GM19324 (cell line): ENCODE results near the gene ALG13.
"Not testable (repeated sequence)": the region's sequence is repeated elsewhere in the genome, so short reads cannot be mapped to it uniquely, and the experiment has no call there.

Experiments used
- ATAC-seq: cut with Tn5 transposase; IDR thresholded peaks from one replicate; pipeline ENCODE4 v1.9.1; 2021; ENCODE audit warnings: mild to moderate bottlenecking, moderate library complexity; ENCODE audit not compliant: unreplicated experiment, low FRiP score

ALG13 gene

DNA sequence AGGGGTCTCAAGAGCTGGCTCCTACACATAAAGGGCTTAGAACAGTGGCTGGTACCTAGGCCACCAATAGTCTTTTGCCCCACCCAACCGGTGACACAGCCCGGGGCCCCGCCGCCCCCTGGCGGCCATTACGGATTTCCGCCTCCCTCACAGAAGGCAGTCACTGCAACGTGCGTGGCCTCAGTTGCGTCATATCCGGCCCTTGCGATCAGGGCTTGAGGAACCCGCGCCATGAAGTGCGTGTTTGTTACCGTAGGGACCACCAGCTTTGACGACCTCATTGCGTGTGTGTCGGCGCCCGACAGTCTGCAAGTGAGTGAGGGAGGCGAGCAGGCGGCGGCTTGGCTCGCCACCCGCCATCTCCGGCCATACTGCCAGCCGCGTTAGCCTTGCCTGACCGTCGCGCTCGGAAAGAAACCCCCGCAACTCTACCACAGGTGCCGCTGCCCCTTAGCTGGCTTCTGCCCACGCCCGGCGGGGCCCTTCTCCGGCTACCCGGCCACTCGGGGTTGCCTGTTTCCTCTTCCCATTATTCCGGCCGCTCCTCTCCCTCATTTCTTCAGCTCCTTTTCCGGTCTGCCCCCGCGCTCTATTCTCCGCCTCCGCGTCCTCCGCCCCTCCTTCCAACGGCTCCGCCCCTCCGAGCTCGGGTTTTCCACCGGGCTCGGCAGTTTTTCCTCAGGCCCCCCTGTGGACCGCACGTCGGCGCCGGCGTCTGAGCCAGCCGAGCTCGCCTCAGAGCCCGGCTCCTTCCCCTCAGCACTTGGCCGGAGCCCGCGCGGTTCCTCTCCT is at the start of gene ALG13:
ALG13 (plus strand) TSS at position 183 of the 792 bp plus-strand sequence; CDS start at position 232, 49 bp downstream.
- peak; percentile 97 for ATAC-seq

DNA sequence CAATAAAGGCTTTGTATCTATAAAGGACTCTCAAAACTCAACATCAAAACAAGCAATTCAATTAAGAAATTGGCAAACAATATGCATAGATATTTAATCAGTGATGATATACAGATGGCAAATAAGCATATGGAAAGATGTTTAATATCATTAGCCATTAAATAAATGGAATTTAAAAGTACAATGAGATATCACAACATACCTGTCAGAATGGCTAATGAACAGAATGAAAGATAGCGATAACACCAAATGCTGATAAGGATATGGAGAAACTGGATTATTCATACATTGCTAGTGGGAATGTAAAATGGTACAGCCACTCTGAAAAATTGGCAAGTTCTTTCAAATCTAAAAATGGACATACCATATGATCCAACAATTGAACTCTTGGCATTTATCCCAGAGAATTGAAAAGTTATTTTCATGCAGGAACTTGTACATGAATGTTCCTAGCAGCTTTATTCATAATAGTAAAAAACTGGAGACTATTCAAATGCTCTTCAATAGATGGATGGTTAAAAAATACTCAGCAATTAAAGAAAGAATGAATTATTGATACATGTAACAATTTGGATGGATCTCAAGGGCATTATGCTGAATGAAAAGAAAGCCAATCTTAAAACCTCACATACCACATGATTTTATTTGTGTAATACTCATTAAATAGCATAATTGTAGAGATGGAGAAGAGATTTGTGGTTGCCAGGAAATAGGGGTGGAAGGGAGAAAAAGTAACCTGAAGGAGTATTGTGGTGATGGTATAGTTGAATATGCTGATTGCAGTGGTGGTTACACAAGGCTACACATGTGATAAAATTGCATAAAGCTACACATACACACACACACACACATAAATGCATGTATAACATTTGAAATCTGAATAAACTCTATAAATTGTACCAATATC is 45.9 kb upstream of the ALG13 start:
- no peak for ATAC-seq

DNA sequence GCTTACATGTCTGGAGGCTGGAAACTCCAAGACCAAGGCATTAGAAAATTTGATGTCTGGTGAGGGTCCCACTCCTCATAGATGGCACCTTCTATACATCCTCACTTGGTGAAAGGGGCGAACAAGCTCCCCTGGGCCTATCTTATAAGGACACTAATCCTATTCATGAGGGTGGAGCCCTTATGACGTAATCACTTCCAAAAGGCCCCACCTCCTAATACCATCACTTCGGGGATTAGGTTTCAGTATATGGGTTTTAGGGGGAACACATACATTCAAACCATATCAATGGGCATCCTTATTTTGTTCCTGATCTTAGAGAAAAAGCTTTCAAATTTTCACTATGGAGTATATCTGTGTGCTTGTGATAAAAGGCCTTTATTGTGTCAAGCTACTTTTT is 39.0 kb upstream of the ALG13 start:
- ATAC-seq: no peak

DNA sequence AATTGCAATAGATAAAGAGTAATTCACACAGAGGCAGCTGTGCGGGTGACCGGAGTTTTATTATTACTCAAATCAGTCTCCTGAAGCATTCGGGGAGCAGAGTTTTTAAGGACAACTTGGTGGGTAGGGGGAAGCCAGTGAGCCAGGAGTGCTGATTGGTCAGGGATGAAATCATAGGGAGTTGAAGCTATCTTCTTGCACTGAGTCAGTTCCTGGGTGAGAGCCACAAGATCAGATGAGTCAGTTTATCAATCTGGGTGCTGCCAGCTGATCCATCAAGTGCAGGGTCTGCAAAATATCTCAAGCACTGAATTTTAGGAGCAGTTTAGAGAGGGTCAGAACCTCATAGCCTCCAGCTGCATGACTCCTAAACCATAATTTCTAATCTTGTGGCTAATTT is 35.8 kb upstream of the ALG13 start:
- not testable (repeated sequence) for ATAC-seq

DNA sequence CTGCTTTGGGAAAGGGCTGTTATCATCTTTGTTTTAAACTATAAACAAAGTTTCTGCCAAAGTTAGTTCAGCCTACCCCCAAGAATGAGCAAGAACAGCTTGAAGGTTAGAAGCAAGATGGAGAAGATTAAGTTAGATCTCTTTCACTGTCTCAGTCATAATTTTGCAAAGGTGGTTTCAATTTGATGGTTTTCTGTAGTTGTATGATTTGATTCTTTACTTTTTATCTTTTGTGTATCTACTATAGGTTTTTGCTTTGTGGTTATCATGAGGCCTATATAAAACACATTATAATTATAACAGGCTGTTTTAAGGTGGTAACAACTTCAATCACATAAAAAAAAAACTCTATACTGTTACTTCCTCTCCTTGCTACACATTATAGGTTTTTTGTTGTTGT is 35.4 kb upstream of the ALG13 start:
- ATAC-seq: no peak

DNA sequence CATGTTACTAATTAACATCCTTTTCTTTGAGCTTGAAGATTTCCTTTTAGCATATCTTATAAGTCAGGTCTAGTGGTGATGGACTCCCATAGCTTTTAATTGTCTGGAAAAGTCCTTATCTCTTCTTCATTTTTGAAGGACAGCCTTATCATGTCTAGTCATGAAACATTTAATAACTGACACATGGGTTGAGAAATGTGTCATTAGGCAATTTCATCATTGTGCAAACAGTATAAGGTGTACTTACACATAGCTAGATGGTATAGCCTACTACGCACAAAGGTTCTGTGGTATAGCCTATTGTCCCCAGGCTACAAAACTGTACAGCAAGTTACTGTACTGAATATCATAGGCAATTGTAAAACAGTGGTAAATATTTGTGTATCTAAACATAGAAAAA is 34.5 kb upstream of the ALG13 start:
- ATAC-seq: no peak

DNA sequence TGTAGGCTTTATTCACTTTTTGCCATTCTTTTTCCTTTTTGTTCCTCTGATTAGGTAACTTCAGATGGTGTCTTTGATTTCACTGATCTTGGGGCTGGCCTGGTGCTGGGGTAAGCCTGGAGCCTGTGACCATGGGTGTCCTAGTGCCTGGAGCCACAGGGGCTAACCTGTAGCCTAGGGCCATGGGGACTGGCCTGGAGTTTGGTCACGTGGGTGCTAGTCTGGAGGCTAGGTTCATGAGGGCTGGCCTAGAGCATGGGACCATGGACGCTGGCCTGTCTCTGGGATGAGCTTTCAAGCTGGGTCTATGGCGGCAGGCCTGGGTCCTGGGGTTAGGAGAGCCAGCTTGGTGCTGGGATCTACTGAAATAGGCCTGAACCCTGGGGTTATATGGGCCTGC is 32.2 kb upstream of the ALG13 start:
- ATAC-seq: no peak

DNA sequence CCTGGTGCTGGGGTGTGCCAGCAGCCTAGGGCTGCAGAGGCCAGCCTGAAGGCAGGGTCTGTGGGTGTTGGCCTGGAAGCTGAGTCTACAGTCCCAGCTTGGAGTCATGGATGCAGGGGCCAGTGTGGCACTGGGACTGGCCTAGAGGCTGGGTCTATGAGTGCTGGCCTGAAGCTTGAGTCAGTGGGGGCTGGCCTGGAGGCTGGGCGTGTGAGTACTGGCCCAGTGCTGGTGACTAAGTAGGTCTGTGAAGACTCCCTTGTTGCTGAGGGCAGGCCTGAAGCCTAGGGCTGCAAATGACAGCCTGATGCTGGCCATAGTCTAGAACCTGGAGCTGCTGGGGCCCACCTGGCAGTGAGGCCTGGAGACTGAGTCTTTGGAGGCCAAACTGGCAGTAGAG is 31.3 kb upstream of the ALG13 start:
- ATAC-seq: no peak

DNA sequence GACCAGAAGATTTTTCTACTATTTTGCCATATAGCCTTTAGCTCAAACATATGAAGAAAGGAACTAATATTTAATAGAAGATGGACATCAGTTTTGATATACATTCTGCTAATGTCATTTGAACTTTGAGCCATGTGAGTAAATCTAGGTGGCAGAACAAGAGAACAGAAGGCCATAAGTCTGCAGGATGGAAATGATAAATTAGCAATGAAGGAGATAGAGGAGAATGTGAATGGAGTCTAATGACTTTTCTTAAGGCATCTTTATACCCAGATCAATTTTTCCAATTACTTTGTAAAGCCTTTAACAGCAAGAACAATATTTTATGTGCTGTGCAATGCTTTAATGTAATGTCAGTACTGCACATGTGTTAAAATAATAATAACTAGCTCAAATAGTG is 30.1 kb upstream of the ALG13 start:
- ATAC-seq: no peak

DNA sequence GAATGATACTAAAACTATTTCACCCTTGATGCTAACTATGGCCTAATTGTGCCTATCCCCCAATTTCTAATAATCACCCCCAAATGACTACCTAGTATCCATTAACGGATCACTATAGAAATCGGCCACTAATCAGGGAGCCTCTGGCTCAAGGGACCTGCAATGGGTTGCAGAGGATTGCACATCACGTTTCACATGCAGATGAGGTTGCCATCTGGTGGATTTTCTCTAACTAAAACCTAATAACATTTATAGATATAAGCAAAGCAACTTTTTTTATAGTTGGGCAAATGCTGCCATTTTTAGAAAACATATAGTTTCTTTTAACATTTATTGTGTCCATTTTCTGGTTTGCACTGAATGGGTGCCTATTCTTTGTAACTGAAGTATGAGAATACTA is 28.3 kb upstream of the ALG13 start:
- no peak for ATAC-seq

DNA sequence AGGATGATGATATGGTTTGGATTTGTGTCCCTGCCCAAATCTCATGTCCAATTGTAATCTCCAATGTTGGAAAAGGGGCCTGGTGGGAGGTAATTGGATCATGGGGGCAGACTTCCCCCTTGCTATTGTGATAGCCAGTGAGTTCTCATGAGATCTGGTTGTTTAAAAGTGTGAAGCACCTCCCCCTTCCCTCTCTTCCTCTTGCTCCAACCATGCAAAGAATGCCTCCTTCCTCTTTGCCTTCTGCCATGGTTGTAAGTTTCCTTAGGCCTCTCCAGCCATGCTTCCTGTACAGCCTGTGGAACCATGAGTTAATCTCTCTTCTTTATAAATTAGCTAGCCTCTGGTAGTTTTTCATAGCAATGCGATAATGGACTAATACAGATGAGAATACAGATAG is 19.7 kb upstream of the ALG13 start:
- no peak for ATAC-seq

DNA sequence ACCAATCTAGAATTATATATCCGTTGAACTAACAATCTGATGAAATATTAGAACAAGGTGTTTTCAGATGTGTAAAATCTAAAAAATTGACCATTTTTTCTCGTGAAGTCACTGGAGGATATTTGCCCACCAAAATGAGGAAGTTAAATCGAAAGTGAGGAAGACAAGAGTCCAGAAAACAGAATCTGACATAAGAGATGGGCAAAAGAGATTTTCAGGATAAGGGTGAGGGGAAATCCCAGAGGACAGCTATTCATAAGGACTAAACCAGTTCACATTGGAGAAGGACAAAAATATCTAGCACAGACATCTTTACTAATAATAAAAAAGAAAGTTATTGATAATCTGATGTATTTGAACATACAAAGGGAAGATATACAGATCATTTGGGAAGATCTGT is 18.7 kb upstream of the ALG13 start:
- no peak for ATAC-seq

DNA sequence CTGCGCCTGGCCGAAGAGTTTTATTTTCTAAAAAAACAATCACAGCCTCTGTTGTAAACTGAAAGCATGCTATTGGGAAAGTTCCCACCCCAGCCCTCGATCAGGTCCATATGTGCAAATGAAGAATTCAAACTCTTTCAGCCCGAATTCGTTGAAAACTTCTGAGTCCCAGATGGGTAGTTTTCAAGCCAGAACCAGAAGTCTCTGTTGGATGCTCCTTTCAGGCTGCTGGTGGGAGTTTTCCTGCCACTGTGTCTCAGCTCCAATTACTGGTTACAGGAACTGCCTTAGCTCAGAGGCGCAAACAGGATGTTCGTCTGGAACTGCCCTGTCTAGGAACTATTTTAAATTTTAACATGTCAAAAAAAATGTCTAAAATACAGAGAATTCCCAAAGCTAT is 9.3 kb upstream of the ALG13 start:
- ATAC-seq: no peak

DNA sequence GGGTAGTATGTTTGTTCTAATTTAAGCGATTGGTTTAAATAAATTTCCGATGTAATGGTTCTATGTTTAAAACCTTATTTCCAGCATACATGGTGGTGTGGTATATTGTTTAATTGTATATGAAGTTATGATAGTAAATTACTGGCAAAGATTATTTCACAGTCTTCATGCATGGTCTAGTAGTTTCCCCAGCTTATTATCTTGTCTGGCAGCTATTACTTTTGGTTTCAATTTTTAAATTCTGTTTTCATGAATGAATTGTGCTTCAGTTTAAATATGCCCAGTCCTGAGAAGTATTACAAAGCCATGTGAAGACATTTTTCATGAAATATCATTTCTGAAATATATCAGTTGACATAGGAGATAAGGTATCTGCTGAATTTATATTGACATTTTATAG is 6.3 kb downstream of the ALG13 start:
- ATAC-seq: no peak

DNA sequence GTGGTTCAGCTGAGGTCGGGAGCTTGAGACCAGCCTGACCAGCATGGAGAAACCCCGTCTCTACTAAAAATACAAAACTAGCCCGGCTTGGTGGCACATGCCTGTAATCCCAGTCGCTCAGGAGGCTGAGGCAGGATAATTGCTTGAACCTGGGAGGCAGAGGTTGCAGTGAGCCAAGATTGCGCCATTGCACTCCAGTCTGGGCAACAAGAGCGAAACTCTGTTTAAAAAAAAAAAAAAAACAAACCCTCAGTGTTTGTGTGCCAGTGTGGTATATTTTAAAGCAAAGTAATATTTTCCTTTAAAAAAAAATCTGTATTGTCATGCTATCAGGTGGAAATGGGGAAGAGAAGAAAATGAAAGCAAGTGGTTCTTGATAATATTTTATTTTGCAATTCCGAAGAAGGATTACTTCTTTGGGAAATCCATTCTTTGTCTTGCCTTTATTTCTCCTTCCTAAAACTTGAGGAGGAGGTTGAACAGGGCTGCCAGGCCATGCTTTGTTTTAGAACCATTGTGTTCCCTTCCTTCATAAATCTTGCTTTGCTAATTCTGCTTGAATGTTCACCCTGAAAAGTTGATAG is 14.4 kb downstream of the ALG13 start:
- ATAC-seq: no peak

DNA sequence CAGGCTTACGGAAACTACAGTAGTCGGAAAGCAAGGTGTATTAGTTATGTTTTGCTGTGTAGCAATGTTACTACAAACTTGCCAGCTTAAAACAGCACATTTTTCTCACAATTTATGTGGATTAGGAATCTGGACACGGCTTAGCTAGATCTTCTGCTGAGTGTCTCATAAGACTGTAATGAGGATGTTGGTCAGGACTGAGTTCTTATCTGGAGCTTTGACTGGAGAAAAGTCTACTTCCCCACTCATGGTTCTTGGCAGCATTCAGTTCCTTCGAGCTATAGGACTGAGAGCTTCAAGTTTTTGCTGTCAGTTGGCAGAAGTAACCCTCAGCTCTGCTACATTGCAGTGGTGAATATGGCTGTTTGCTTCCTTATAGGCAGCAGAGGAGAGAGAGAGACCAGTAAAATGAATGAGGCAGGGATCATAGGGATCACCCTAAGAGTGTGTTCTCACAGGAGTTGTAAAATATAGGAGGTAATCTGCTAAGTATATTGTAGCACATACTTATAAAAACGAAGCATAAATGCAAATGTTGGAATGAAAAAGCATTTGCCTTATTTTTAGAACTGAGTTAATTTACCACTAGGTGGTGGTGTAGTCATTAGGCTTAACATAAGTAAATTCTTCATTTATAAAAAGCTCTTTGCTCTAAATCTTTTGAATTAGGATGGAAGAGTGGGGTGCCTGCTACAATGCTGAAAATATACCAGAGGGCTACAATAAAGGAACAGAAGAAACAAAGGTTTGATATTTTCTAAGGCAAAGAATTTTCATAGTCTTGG is 38.6 kb downstream of the ALG13 start:
- ATAC-seq: no peak

DNA sequence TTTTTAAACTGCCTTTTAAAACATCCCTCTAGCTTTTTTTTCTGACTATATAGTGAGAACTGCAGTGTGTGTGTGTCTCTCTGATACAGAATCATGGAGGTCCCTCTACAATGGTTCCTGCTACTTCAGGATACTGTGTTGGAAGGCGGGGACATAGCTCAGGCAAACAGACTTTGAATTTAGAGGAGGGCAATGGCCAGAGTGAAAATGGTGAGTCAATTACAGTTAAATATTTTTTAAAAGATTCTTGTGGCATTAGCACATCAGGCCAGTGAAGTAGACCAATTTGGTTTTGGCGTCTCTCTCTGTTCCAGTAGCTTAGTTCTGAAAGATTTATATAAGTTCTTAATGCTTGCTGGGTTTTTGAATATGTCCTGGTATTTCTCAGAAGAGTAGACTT is 47.1 kb downstream of the ALG13 start:
- no peak for ATAC-seq

DNA sequence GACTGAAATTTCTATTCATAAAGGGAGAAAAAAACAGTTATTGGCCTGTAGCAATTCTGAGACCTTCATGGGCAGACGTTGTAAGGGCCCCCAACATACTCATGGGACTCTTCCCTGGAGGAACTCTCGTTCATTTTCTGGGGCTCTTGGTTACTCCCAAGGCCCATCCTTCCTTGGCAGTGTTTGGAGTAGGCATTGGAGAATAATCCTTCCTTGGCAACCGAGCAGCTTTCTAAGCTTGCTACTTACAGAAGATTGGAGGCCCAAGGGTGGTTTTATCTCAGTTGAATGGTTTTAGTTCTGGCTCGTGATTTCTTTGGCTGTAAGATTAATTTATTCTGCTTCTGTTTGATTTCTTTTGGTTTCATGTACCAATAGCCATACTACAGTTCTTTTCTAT is 50.4 kb downstream of the ALG13 start:
- ATAC-seq: no peak

DNA sequence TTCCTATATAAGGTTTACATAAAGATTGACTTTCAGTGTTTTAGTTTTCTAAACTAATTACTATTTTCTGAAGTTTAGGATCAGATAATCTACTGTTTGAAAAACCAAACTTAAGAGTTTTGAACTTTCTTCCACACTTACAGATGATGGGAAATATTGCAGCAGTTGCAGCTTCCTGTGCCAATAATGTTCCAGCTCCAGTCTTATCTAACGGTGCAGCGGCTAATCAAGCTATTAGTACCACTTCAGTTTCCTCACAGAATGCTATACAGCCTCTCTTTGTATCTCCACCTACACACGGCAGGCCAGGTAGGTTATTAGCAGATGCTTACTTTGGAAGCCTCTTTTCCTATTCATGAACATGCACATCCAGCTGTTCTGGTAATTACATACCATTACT is 55.6 kb downstream of the ALG13 start:
- ATAC-seq: no peak

DNA sequence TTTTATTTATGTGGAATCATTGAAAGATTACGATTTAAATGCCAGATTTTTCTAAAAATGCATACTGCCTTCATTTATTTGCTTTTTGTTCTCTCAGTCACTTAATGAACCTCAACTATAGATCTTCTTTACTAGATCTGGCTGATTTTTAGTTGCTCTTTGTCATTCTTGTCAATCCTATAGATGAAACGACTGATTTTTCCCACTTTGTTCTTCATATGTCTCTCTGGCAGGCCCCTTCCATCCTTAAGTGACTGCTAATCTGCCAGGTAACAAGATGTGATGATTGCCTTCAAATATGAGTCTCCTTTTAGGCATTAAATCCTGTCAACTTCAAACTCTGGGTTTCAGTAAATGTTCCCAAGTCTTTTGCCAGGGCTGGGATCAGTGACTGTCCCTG is 61.0 kb downstream of the ALG13 start:
- ATAC-seq: no peak

DNA sequence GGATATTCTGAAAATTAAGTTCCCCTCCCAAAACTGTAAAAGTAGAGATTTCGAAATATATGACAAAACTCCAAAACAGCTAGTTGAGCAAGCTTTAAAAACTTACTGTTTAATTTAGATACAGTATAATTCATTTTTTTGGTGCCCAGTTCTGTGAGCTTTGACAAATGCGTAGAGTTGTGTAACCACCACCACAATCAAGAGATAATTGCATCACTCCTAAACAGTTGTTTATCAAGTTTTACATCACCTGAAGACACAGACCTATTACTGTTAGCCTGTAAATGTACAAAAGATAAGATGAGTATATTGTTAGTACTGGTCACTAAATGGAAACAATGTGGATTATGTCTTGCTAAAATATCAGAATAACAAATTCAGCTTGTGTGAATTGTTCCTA is 62.3 kb downstream of the ALG13 start:
- no peak for ATAC-seq
